Choroid plexus epithelial cell (primary cell): ENCODE measurements around the gene HES5.
A peak's percentile ranks its signal among the peaks of the same experiment; 100 is the strongest.

ENCODE experiments used
- DNase-seq: peaks from one replicate; pipeline ENCODE4 v3.0.0-alpha.2; 2010; ENCODE audit warnings: low read depth
- H3K4me3 ChIP-seq: 2 replicates; pipeline ENCODE4 v1.5.1; 2011; ENCODE audit warnings: low read depth, mild to moderate bottlenecking, control low read depth, low read length, moderate library complexity
- CTCF ChIP-seq: conservative IDR thresholded peaks from 2 replicates; pipeline ENCODE4 v1.5.1; 2011; ENCODE audit warnings: low read depth, mild to moderate bottlenecking, control low read depth, inconsistent platforms, low read length, moderate library complexity

The HES5 gene

GRCh38 chr1:2547210-2548067, 17.4 kb upstream of the HES5 start:
- H3K4me3 ChIP-seq: peak overlapping the region; percentile 45
- no peak for DNase-seq

GRCh38 chr1:2546515-2547209, 16.6 kb upstream of the HES5 start:
- TF ChIP-seq CTCF: no peak
- H3K4me3 ChIP-seq: peak overlapping the region; percentile 45
- DNase-seq: peak; percentile 58

More at GRCh38 chr1:2547210-2548067, 17.4 kb upstream of the HES5 start:
- no peak for TF ChIP-seq CTCF

- TF ChIP-seq CTCF: no peak
- peak; percentile 58 for DNase-seq
- peak overlapping the region; percentile 45 for H3K4me3 ChIP-seq
Measured at GRCh38 chr1:2545754-2546514, 15.9 kb upstream of the HES5 start.

GRCh38 chr1:2544875-2545640, 15.0 kb upstream of the HES5 start:
- TF ChIP-seq CTCF: no peak
- DNase-seq: no peak
- no peak overlapping the region for H3K4me3 ChIP-seq

- no peak for TF ChIP-seq CTCF
- no peak overlapping the region for H3K4me3 ChIP-seq
- DNase-seq: peak; percentile 53
Measured at GRCh38 chr1:2544093-2544874, 14.2 kb upstream of the HES5 start.
